Glomerular visceral epithelial cell (primary cell): ENCODE results near the gene CLSTN2.

Experiments
- DNase-seq: peaks from one replicate; pipeline ENCODE4 v3.0.0-alpha.2; 2016; ENCODE audit errors: extremely low spot score

CLSTN2 gene

DNA sequence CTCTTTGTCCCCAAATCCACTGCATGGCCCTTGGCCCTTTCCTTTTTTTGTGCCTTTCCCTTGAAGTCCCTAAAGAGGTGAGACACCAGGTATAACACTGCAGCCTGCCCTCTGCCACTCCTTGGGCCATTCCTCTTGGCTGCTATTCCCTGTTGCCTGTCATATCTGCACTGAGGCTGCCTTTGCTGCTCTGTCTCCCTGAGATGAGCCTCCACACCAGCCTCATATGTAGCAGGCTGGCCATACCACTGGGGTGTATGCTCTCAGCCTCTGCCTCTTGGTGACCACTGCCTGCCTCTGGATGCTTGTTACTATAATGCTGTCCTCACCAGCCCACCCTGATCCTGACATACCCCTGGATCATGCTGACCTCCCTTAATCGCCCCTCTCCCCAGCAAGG, 252.0 kb downstream of the CLSTN2 start:
- no peak for DNase-seq

- no peak for DNase-seq
These were observed 252.8 kb downstream of the CLSTN2 start for GRCh38 chr3:140187656-140188221.

GRCh38 chr3:140188285-140188684, 253.3 kb downstream of the CLSTN2 start:
- DNase-seq = no peak

GRCh38 chr3:140189267-140189666, 254.3 kb downstream of the CLSTN2 start:
- DNase-seq = no peak

- no peak for DNase-seq
These were observed 255.0 kb downstream of the CLSTN2 start for GRCh38 chr3:140189976-140190375.

GRCh38 chr3:140196970-140197369, 262.0 kb downstream of the CLSTN2 start:
- no peak for DNase-seq

DNA sequence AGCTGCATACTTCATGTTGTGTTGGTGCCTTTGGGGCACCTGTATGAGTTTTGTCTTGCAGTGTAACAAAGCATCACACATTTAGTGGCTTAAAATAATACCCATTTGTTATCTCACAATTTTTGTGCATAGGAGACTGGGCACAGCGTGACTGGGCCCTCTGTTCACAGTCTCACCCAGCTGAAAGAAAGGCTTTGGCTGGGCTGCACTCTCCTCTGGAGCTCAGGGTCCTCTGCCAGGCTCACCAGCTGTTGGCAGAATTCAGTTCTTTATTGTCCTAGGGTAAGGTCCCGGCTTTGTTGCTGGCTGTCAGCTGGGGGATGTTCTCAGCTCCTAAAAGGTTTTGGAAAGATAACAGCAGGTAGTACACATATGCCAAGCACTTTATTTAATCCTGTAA, 263.3 kb downstream of the CLSTN2 start:
- DNase-seq = no peak

DNA sequence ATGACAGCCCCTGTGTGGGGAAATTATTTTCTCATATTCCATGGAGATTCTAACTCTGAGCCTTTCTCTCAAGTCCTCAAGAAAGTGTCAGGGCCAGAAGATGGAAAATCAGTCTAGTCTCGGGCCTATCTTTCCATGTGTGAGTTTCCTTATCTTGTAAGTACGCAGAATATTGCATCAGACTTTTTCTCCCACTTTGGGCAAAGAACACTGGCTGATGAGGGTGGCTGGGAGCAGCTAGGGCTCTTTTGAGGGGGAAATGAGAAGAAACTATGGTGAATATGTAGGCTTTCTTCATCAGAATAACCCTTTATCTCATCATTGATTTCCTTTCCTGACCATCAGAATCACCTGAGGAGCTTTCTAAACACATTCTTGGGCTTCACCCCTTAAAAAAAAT, 264.0 kb downstream of the CLSTN2 start:
- DNase-seq = no peak

- no peak for DNase-seq
These were observed 264.8 kb downstream of the CLSTN2 start for GRCh38 chr3:140199743-140200142.

- peak; percentile 24 for DNase-seq
These were observed 268.5 kb downstream of the CLSTN2 start for GRCh38 chr3:140203510-140203909.

DNA sequence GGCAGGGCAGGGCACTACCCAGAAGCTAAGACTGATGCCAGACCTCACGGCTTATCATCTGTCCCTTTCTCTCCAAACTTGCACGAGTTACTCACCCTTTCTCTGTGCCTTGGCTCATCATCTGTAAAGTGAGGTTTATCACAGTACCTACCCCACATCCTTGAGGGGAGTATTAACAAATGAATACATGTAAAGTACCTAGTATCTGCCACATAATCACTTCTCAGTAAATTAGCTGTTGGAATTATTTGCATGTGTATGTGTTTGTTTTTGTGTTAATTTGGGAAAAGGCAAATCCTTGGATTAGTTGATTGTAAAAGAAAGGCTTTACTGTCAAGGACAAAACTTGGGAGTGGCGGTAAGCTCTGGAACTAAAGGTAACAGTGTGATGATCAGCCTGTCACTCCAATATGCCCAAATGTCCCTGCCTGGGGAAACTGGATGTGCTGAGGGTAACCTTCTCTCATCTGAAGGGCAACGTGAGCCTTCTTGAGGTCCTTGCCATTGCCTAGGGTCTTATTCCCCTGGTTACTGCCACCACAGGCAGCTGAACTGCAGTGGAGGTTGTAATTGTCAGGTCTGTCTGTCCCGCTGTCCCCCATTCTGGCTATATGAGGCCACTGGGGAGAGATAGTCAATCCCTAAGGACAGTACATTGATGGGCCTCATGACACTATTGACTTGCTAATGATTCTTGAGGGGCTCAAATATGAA, 269.4 kb downstream of the CLSTN2 start:
- no peak for DNase-seq

DNA sequence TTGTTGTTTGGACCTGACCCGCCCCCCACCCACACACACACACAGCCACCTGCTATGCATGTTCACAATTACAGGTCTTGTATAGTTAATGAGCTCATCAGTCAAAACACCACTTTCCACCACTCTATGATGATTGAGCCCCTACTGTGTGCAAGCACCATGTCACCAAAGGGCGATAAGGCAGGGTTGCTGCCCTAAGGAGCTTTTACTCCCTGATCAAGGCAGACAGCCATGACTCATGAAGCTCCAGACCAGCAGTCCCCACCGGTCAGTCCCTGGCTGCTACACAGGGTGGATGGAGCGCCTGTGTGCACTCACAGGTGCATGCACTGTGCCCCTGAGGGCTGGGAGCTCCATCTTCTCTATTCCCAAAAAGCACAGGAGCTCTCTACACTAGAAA, 270.6 kb downstream of the CLSTN2 start:
- no peak for DNase-seq

GRCh38 chr3:140206196-140207040, 271.4 kb downstream of the CLSTN2 start:
- peak; percentile 39 for DNase-seq

- no peak for DNase-seq
These were observed 272.6 kb downstream of the CLSTN2 start for GRCh38 chr3:140207541-140207940.

GRCh38 chr3:140216249-140216648, 281.3 kb downstream of the CLSTN2 start:
- DNase-seq = no peak

DNA sequence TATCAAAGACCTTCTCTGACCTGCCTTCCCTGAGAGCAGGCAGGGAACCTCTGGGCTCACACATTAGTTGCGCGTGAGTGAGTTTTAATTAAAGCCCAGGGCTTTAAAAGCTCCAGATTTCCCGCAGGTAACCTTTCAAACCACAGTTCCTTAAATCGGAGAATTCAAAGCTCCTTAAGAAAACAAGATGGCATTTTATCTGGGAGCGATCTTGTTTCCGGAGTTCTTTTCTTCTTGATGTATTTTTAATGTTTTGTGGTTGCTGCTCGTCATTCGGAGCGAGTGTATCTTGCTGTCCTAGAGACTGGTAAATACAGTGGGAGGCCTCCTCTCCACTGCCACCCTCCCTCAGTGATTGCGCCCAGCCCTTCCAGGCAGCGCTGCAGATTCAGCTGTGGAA, 284.3 kb downstream of the CLSTN2 start:
- peak; percentile 18 for DNase-seq

DNA sequence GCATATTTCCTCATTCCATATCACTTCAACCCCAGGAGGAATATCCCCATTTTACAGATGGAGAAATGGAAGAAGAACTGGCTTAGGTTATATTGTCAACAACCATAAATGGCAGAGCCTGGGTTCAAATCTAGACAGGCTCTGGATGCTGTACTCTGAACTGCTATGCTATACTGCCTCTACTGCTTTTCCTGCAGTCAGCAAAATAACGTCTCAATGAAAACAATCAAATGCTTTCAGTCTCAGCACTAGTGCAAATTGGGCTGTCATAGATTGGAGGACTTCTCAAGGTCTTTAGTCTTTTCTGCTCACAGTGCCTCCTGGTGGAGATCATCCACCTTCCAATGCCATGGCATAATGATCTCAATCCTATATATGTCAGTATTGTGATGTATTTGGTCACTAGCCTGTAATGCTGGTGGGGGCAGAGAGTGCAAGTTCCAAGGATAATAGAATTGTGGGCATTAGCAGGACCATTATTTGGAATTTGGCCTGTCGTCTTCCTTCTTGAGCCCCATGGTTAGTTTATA, 285.0 kb downstream of the CLSTN2 start:
- DNase-seq = no peak

GRCh38 chr3:140223197-140223596, 288.2 kb downstream of the CLSTN2 start:
- no peak for DNase-seq

DNA sequence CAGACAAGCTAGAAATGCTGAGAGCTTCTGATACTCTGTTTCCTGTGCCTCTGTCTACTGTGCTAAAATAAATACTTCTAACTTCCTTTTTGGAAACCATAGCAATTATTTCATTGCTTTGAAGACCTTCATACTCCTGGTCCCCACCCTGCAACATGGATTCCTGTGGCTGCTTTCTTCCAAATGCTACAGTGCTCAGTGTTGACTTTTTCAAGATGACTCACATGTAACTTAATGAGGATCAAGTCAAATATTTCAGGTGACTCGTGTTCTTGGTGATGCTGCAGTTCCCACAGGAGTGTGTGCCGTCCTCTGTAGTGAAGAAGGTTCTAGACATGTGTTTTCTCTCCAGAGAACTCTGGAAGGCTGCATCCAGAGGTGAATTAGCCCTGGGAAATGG, 288.6 kb downstream of the CLSTN2 start:
- DNase-seq = peak; percentile 61

DNA sequence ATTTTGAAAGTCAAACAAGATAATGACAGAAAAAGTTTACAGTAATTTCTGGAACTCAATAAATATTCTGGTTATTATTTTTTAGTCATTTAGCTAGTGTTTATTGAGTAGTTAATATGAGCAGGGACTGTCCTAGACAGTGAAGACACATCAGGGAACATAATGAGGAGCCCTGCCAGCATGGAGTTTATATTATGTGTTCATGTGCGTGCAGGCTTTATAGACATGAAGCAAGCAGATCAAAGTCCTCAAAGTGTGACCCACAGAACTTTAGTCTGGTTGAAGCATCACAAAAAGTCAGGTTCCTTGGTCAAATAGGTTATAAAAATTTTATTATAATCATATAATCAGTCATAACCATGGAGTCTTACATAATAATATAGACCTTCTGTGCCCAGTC, 289.3 kb downstream of the CLSTN2 start:
- no peak for DNase-seq

DNA sequence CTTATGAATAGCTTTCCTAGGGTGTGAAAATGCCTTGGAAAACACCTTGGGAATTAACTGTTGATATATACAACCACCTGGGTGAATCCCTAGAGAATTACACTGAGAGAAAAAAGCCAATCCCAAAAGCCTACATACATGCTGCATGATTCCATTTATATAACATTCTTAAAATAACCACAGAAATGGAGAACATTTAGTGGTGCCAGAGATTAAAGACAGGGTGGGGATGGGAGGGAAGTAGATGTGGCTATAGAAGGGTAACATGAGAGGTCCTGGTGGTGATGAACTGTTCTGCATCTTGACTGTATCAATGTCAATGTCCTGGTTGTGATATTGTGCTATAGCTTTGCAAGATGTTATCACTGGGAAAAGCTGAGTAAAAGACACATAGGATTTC, 291.0 kb downstream of the CLSTN2 start:
- DNase-seq = no peak

DNA sequence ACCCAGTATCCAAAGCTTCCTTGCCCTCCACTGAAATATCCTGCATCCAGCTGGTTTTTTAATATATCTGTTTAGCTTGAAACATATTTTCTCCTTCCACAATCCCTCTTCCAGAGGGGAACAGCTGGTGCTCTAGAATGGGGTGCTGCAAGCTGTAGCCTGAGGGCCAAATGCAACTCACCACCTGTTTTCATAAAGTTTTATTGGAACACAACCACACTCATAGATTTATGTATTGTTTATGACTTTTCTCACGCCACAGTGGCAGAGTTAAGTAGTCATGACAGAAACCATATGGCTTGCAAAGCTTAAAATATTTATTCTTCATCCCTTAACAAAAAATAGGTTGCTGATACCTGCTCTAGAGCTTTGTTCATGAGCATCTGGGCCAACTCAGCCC, 298.7 kb downstream of the CLSTN2 start:
- DNase-seq = no peak

DNA sequence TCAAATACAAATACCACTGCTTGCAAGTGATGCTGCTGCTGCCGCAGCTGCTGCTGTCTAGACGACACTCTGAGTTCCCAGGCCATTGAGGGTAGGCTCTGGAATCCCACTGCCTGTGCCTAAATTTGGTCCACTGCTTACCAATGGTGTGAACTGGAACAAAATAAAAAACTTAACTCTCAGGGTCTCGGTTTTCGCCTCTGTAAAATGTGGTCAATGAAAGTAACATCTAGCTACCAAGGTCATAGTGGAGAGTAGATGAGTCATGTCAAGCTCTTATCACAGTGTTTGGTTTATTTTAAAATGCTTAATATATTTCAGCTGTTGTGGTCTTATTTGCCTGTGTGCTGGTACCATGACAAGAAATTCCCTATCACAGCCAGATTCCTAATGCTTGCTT, 299.3 kb downstream of the CLSTN2 start:
- DNase-seq = no peak
